Fibroblast of the aortic adventitia (primary cell): ENCODE data around the gene ZNF566. TPM values are rescaled to one million over a fixed set of nuclear protein-coding genes. Genes with fewer than 3 reads are reported as not detected.

Source experiments
- total RNA-seq: library from RNA; depleted of rRNA; stranded (reverse); fragments of >200 nt; gene quantifications from 2 replicates; pipeline ENCODE4 v1.2.3, GENCODE V29; 2012; ENCODE audit warnings: low replicate concordance

The ZNF566 gene
- total RNA-seq, 1 donor, result 11.6 TPM

Other genes with a start within 250 kb of the ZNF566 start
- 3.2 and 6.6 TPM in 2 replicates for gene ZFP14, start 110.4 kb downstream of the ZNF566 start, total RNA-seq
- gene ZFP82, start 70.9 kb downstream of the ZNF566 start, total RNA-seq, result 7.7 and 12.6 TPM in 2 replicates
- gene ZNF260, start 38.7 kb upstream of the ZNF566 start, total RNA-seq, result 9.0 and 23.9 TPM in 2 replicates
- gene ZNF529, start 83.7 kb upstream of the ZNF566 start, total RNA-seq, result 10.5 TPM in 2 replicates
- gene ZNF382, start 115.8 kb upstream of the ZNF566 start, total RNA-seq, result 4.6 and 17.7 TPM in 2 replicates
- 13.3 and 31.2 TPM in 2 replicates for gene ZNF461, start 177.3 kb upstream of the ZNF566 start, total RNA-seq
- gene ZNF567, start 198.1 kb upstream of the ZNF566 start, total RNA-seq, result 5.0 and 6.6 TPM in 2 replicates